Left lung (tissue), 10 donors: Measurements from ENCODE around the gene SKIDA1. TPM values are rescaled to one million over a fixed set of nuclear protein-coding genes. Genes with fewer than 3 reads are reported as not detected.

Source experiments
- ATAC-seq: fragments of 200-7000 bp; cut with Tn5 transposase; one replicate; pipeline ENCODE4 v1.9.1; 2020; ENCODE audit warnings: moderate library complexity
- DNase-seq, 4 donors: peaks; one replicate each; pipeline ENCODE4 v3.0.0-alpha.2; 2013 to 2020
- H3K27ac ChIP-seq, 2 donors: fragments of 200-600 bp; sonication (generic) in 1 of 2; one replicate each; pipeline versions ENCODE4 v1.5.0 to v1.8.0; 2020 to 2021
- H3K27me3 ChIP-seq, 2 donors: fragments of 200-600 bp; sonication (generic) in 1 of 2; one replicate each; pipeline versions ENCODE4 v1.5.0 to v1.8.0; 2020 to 2021
- H3K36me3 ChIP-seq, 2 donors: fragments of 200-600 bp; sonication (generic) in 1 of 2; one replicate each; pipeline versions ENCODE4 v1.5.0 to v1.8.0; 2020 to 2021
- H3K4me1 ChIP-seq, 2 donors: fragments of 200-600 bp; one replicate each; pipeline ENCODE4 v1.8.0; 2021
- H3K4me3 ChIP-seq, 2 donors: fragments of 200-600 bp; sonication (generic) in 1 of 2; one replicate each; pipeline versions ENCODE4 v1.5.0 to v1.8.0; 2020 to 2021; ENCODE audit warnings: mild to moderate bottlenecking in 1 of 2
- H3K9me3 ChIP-seq, 2 donors: fragments of 200-600 bp; sonication (generic) in 1 of 2; one replicate each; pipeline versions ENCODE4 v1.5.0 to v1.8.0; 2020 to 2021
- intact Hi-C, 2 donors: fragments of 100-400 bp; cut with DNase I; formaldehyde crosslinking; loops; one replicate each; pipeline versions ENCODE4 v1.11.2 to v1.14.2; 2022
- polyA plus RNA-seq, 6 donors: library from polyadenylated mRNA; unstranded; fragments of 120-200 nt; gene quantifications; one replicate each; pipeline ENCODE4 v1.2.1, GENCODE V29; 2013; ENCODE audit not compliant: insufficient read length in 6 of 6
- total RNA-seq, 2 donors: library from RNA; stranded (reverse); fragmentation: NEBNext Ultra II Directional; extraction: Animal tissue kit (Norgen Biotek cat#: 25700); gene quantifications; one replicate each; pipeline ENCODE4 v1.2.1, GENCODE V29; 2021
- TF ChIP-seq, protein P1 (sequence below), 2 donors: fragments of 200-600 bp; sonication (generic) in 1 of 2; IDR thresholded peaks; one replicate each; pipeline versions ENCODE4 v1.5.0 to v1.8.0; 2021; ENCODE audit warnings: antibody characterized with exemption in 2 of 2
- donor health status: DM: no; HTN: yes; CAD: no.
- donor health status: DM: no; HTN: no; CAD: no.

Gene SKIDA1
- total and polyA plus RNA-seq, 8 donors: 1.2 to 6.2 (median 4.9) TPM

DNA sequence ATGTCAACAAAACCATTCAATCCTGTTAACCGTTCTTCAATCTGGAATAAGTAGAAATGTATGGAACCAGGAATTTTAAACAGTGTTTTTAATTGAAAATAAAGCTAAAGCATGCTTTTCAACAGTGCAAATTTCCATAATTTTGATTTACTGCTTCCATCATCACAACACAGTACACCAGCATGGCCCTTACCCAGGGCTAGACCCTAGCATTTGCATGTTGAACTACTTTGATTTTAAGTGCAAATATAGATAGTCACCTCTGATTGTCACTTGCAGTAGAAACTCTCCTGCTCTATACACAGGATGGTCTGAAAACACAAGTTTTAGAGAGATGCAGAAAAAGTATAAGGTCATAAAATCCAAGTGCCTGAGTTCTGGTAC is 12.1 kb downstream of the SKIDA1 start:
- Histone ChIP-seq H3K27ac (no peak overlapping the region), H3K4me3 (no peak overlapping the region), H3K36me3 (no peaks in the 10 kb centered on the region), H3K9me3 (no peaks in the 10 kb centered on the region), H3K4me1 (peaks cover 4 to 30% of the 10 kb centered on the region in 2 donors), H3K27me3 (peaks cover 0 to 80% of the 10 kb centered on the region in 2 donors)
- intact Hi-C loops: no loop called here
- DNase-seq: no peak
- TF ChIP-seq, protein P1, sequence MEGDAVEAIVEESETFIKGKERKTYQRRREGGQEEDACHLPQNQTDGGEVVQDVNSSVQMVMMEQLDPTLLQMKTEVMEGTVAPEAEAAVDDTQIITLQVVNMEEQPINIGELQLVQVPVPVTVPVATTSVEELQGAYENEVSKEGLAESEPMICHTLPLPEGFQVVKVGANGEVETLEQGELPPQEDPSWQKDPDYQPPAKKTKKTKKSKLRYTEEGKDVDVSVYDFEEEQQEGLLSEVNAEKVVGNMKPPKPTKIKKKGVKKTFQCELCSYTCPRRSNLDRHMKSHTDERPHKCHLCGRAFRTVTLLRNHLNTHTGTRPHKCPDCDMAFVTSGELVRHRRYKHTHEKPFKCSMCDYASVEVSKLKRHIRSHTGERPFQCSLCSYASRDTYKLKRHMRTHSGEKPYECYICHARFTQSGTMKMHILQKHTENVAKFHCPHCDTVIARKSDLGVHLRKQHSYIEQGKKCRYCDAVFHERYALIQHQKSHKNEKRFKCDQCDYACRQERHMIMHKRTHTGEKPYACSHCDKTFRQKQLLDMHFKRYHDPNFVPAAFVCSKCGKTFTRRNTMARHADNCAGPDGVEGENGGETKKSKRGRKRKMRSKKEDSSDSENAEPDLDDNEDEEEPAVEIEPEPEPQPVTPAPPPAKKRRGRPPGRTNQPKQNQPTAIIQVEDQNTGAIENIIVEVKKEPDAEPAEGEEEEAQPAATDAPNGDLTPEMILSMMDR (IDR thresholded peaks at IDR 0.05): no peak
- ATAC-seq: no peak

DNA sequence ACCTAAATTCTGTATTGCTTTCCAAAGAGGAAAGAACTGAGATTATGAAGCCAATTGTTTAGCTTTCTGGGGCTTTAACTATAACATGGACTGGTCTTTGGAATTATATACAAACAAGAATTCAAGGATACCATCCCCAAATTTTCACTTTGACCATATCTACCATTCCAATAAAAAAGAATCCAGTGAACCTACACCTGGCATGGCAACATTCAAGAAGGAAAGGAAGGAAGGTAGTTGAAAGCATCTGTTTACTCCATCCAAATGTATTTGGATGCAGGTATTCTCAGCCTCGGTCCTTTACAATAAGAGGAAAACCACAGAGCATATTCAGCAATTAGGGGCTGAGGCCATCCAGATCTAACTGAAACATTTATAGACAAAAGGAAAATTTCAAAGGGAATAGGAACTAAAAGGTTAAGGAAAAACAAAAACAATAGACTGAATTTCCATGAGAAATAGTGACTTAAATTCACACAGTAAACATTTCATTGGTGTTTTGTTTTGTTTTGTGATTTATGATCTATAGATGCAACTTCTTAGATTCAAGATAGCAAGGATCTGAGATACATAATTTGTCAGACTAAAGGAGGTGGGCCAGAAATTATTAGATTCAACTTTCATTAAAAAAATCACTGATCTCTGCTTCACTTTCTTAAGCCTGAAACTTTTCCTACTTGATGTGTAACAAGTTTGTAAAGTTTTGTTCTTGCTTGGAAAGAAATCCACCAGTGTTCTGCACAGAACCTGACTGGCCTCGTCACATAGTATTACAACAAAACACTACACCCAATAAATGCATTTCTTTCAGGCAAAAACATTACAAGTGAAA is 12.7 kb downstream of the SKIDA1 start:
- Histone ChIP-seq H3K36me3 (no peaks in the 10 kb centered on the region), H3K9me3 (no peaks in the 10 kb centered on the region), H3K4me3 (no peak overlapping the region), H3K4me1 (peaks cover 4 to 24% of the 10 kb centered on the region in 2 donors), H3K27me3 (peaks cover 0 to 74% of the 10 kb centered on the region in 2 donors), H3K27ac (no peak overlapping the region)
- ATAC-seq (no peak), DNase-seq (no peak)
- intact Hi-C loops: no loop called here
- TF ChIP-seq, protein P1 (IDR thresholded peaks at IDR 0.05): no peak

DNA sequence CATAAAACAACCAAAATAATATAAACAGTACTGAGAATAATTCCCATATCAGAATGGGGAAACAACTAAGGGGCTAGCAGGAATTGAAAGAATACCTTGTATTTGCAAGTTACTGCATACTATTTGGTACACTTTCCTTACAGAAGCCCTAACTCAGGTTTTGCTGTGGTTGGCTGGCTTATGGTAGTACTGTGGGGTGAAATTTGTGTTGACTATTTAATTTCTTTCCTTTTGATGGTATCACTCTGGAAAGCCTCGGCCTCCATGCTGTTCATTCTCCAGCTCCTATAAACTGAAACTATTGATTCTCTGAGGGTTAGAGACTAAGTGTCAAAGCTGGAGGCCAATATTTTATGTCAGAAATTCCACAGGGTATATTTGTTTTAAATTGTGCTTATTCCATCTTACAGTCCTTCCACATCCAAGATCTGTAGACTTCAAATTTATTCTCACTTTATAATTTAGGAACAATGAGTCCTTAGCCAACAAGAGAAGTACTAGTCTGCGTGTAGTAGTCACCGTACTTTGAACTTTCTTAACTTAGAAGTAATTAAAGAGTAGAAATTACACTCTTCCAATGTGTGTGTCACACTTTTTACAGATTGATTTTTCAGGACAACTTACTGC is 13.4 kb downstream of the SKIDA1 start:
- H3K36me3 ChIP-seq: no peaks in the 10 kb centered on the region
- H3K4me1 ChIP-seq: peaks cover 4 to 17% of the 10 kb centered on the region in 2 donors
- TF ChIP-seq, protein P1 (IDR thresholded peaks at IDR 0.05): no peak
- no peaks in the 10 kb centered on the region for H3K9me3 ChIP-seq
- peaks cover 0 to 67% of the 10 kb centered on the region in 2 donors for H3K27me3 ChIP-seq
- no peak overlapping the region for H3K27ac ChIP-seq
- no peak for DNase-seq
- intact Hi-C loops: no loop called here
- no peak overlapping the region for H3K4me3 ChIP-seq
- no peak for ATAC-seq

DNA sequence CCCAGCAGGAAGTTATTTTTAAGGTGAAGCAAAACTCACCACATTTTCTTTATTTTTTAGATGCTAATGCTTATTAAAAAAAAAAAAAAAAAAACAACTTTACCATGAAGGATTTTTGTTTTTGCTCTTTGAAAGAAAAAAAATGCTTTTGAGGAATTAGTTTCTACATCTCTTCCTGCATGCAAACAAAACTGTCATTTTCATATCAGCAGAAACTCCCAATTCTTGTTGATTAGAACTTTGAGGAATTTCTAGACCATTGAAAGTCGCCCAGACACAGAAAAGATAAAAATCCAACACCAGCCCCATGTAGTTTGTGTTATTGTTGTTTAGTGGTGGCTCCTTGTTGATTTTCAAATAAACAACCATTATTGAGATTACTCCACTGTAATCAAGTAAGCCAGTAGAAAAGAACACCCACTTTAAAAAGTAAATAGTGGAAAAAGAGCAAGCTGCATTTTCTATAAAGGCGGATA is 14.3 kb downstream of the SKIDA1 start:
- intact Hi-C loops: no loop called here
- ATAC-seq: no peak
- Histone ChIP-seq H3K27me3 (peaks cover 0 to 61% of the 10 kb centered on the region in 2 donors), H3K4me1 (peaks cover 4 to 14% of the 10 kb centered on the region in 2 donors), H3K36me3 (no peaks in the 10 kb centered on the region), H3K9me3 (no peaks in the 10 kb centered on the region), H3K27ac (no peak overlapping the region), H3K4me3 (no peak overlapping the region)
- DNase-seq: no peak
- TF ChIP-seq, protein P1 (IDR thresholded peaks at IDR 0.05): no peak
